Measurements from ENCODE around the gene B3GNT7.

- no peak for TF ChIP-seq CTCF (IDR thresholded peaks at IDR 0.05; ENCODE audit: low read depth, low read length, missing input control)
- no peak for TF ChIP-seq JUND (IDR thresholded peaks at IDR 0.05)
Measured at GRCh38 chr2:231380307-231380706, 15.2 kb upstream of the B3GNT7 start.

All from liver (tissue), 3 donors.